ENCODE measurements around the gene DENND1A.

DNA sequence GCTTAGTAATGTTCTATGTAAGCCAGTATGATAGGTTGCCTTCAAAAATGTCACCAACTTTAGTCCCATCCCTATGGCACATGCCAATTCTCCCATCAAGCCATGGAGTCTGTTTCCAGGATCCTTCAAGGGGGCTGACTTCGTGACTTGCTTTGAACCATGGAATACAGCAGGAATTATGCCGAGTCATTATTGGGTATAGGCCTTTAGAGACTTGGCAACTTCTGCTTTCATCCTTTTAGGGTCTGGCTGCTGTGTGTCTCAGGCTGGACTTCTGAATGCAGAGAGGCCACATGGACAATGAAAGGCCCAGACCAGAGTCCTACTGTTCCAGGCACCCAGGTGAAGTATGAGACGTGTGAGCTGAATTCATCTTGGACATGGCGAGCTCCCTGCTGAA lies 109.8 kb downstream of the DENND1A start:
- TF ChIP-seq CTCF (IDR thresholded peaks at IDR 0.05) = no peak
- TF ChIP-seq EP300 (IDR thresholded peaks at IDR 0.05) = no peak
- TF ChIP-seq POLR2A (IDR thresholded peaks at IDR 0.05) = no peak
